Measurements from ENCODE around the gene ZBTB40.

ZBTB40 gene

GRCh38 chr1:22547818-22548462 lies 96.3 kb downstream of the ZBTB40 start:
- TF ChIP-seq, protein P1, sequence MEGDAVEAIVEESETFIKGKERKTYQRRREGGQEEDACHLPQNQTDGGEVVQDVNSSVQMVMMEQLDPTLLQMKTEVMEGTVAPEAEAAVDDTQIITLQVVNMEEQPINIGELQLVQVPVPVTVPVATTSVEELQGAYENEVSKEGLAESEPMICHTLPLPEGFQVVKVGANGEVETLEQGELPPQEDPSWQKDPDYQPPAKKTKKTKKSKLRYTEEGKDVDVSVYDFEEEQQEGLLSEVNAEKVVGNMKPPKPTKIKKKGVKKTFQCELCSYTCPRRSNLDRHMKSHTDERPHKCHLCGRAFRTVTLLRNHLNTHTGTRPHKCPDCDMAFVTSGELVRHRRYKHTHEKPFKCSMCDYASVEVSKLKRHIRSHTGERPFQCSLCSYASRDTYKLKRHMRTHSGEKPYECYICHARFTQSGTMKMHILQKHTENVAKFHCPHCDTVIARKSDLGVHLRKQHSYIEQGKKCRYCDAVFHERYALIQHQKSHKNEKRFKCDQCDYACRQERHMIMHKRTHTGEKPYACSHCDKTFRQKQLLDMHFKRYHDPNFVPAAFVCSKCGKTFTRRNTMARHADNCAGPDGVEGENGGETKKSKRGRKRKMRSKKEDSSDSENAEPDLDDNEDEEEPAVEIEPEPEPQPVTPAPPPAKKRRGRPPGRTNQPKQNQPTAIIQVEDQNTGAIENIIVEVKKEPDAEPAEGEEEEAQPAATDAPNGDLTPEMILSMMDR (IDR thresholded peaks at IDR 0.05) = no peak
- no peaks in the 10 kb centered on the region for H3K27me3 ChIP-seq (ENCODE audit: control insufficient read depth, insufficient read depth, low read length)

DNA sequence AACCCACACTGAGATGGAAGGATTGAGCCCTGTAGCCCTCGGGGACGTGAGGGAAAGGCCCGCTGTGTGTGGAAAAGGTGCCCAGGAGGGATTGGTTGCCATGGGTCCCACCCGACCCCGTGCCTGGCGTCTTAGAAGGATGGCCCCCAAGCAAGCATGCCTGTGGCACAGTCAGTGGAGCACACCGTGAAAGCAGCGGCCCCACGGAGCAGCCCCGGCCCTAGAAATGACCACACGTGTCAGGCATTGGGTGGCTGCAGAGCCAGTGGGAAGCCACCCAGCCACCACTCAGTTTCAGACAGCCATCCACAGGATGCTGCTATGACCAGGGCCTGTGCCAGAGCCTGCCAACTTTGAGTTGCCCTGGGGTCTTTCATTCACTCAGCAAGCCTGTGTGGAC lies 98.4 kb downstream of the ZBTB40 start:
- Histone ChIP-seq H2AFZ (no peak overlapping the region), H3K9ac (no peak overlapping the region), H3K4me2 (ENCODE audit: low read length) (no peak overlapping the region), H3K9me3 (ENCODE audit: control insufficient read depth, low read length) (no peaks in the 10 kb centered on the region), H3K36me3 (ENCODE audit: control insufficient read depth, insufficient read depth, low read length) (no peaks in the 10 kb centered on the region), H3K27ac (no peak overlapping the region), H3K79me2 (no peaks in the 10 kb centered on the region), H3K27me3 (ENCODE audit: control insufficient read depth, insufficient read depth, low read length) (no peaks in the 10 kb centered on the region), H3K4me1 (no peaks in the 10 kb centered on the region), H3K4me3 (ENCODE audit: low read depth, low read length) (no peak overlapping the region)
- TF ChIP-seq, protein P1 (IDR thresholded peaks at IDR 0.05) = no peak

More at GRCh38 chr1:22547818-22548462, 96.3 kb downstream of the ZBTB40 start:
- Histone ChIP-seq H3K9me3 (ENCODE audit: control insufficient read depth, low read length) (no peaks in the 10 kb centered on the region), H3K27ac (no peak overlapping the region), H3K4me3 (ENCODE audit: low read depth, low read length) (no peak overlapping the region), H3K4me1 (no peaks in the 10 kb centered on the region), H3K9ac (no peak overlapping the region), H3K79me2 (no peaks in the 10 kb centered on the region), H3K36me3 (ENCODE audit: control insufficient read depth, insufficient read depth, low read length) (no peaks in the 10 kb centered on the region), H2AFZ (no peak overlapping the region), H3K4me2 (ENCODE audit: low read length) (no peak overlapping the region)

GRCh38 chr1:22551591-22551990 lies 99.9 kb downstream of the ZBTB40 start:
- no peaks in the 10 kb centered on the region for H3K4me1 ChIP-seq
- H3K79me2 ChIP-seq = no peaks in the 10 kb centered on the region
- TF ChIP-seq, protein P1 (IDR thresholded peaks at IDR 0.05) = no peak
- no peaks in the 10 kb centered on the region for H3K27me3 ChIP-seq (ENCODE audit: control insufficient read depth, insufficient read depth, low read length)
- no peak overlapping the region for H3K4me3 ChIP-seq (ENCODE audit: low read depth, low read length)
- no peak overlapping the region for H3K9ac ChIP-seq
- H2AFZ ChIP-seq = no peak overlapping the region
- H3K27ac ChIP-seq = no peak overlapping the region
- H3K36me3 ChIP-seq (ENCODE audit: control insufficient read depth, insufficient read depth, low read length) = no peaks in the 10 kb centered on the region
- no peaks in the 10 kb centered on the region for H3K9me3 ChIP-seq (ENCODE audit: control insufficient read depth, low read length)
- H3K4me2 ChIP-seq (ENCODE audit: low read length) = no peak overlapping the region

DNA sequence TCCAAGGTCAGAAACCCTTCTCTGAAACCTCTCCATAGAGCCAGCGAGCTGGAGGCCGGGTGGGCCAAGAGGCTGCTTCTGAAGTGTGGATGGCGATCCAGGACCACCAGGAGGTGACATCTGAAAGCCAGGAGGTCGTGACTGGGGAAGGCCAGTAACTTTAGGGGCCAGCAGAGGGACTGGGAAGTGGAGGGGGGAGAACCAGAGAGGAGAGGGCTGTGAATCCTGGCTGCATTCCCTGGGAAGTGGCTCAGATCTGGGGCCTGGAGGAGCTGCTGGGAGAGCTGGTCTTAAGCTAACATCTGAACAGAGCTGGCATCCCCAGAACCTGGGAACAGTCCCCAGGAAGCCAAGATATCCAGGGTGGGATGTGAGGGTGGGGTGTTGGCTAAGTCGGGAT lies 100.4 kb downstream of the ZBTB40 start:
- H3K9ac ChIP-seq = no peak overlapping the region
- H3K36me3 ChIP-seq (ENCODE audit: control insufficient read depth, insufficient read depth, low read length) = no peaks in the 10 kb centered on the region
- no peak overlapping the region for H3K27ac ChIP-seq
- H2AFZ ChIP-seq = no peak overlapping the region
- no peaks in the 10 kb centered on the region for H3K27me3 ChIP-seq (ENCODE audit: control insufficient read depth, insufficient read depth, low read length)
- H3K4me2 ChIP-seq (ENCODE audit: low read length) = no peak overlapping the region
- no peaks in the 10 kb centered on the region for H3K4me1 ChIP-seq
- no peaks in the 10 kb centered on the region for H3K79me2 ChIP-seq
- no peaks in the 10 kb centered on the region for H3K9me3 ChIP-seq (ENCODE audit: control insufficient read depth, low read length)
- H3K4me3 ChIP-seq (ENCODE audit: low read depth, low read length) = no peak overlapping the region
- TF ChIP-seq, protein P1 (IDR thresholded peaks at IDR 0.05) = no peak

Measured in parathyroid adenoma (tissue), 2 donors.